HG03442 (cell line): ENCODE data around the gene WWOX.

Experiments used
- ATAC-seq: cut with Tn5 transposase; IDR thresholded peaks from one replicate; pipeline ENCODE4 v1.9.1; 2021; ENCODE audit warnings: mild to moderate bottlenecking, moderate library complexity; ENCODE audit not compliant: unreplicated experiment

Gene WWOX

DNA sequence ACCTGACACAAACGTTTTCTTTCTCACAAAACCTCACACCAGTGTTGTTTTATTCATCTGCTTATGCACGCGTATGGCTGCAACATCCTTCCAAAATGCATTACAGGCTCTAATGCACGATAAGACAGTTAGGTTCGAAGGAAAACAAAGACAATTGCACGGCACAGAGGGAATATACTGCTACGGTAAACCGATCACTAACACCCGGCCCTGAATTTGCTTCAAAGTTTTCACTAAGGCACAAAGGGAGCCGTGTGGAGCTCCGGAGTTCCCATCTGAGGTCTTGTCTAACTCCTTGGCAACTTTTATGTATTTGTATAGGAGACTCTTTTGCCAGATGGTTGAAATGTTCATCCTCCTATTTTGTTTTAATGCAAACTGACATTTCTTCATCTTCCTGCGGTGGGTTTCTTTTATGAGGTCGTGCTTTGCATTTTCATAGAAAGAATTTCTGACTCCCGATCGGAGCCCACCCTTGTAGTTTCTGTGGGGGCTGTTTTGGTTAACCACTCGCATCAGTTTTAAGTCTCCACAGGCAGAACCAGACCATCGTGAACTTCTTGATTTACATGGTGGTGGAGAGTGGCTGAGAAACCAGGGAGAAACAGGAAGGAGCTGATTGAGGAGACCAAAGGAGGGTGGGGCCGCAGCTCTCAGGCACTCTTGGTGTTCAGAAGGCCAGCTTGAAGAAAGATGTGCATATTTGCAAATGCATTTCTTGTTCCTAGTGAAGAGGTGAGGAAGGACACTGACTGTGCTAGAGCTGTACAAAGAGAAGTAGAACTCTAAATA, 984.2 kb downstream of the WWOX start:
- no peak for ATAC-seq

DNA sequence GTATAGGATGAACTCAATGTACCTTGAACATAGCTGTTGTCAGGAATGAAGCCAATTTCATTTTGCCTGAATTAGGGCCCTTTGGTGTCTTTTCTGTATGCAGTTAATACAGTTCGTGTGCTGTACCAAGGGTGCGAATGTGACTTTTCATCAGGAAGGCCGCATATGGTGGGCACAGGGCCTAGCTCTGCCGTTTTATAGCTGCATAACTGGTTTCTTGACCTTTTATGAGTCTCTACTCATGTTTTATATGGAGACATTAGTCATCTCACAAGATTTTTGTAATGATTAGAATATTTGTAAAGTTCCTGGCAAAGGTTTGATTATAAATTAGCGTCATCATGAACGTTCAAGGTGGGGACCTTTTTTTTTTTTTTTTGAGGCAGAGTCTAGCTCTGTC, 989.5 kb downstream of the WWOX start:
- no peak for ATAC-seq

DNA sequence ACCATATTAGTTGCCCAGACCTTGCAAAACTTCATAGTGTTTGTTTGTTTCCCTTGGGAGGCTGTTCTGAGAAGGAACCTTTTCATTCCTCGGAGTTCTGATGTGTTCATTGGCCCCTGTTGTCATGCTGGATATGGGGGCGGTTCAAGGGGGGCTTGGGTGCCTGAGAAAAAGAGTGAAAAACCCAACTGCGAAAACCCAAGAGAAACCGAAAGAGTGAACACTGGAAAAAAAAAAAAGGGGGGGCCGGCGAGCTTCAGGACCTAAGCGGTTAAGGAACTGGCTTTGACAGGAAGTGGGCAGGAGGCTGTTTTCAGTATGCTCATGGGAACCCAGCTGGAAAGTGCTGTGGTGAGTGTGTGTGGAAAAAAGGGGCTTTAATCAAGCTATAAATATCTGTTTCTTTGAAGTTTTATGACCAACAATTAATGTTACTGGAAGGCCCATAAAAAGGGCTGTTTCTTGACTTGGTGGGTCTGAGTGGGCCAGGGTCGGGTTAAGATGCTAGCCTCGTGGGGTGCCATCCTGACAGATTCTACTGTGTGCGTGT, 990.4 kb downstream of the WWOX start:
- peak; percentile 61 for ATAC-seq

DNA sequence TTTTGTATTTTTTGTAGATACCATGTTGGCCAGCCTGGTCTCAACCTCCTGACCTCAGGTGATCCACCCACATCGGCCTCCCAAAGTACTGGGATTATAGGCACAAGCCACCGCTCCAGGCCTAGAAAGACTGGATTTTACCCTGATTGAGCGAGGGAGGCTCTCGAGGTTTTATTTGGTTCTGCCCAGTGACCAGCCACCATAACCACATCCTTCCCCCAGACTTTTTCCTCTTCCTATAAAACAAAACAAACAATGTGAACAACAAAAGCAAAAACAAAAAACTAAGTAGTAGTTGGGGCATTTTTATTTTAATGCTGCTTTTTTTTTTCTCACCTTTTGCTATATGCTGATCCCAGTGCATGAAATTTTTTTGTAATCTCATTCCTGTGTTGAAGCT, 991.5 kb downstream of the WWOX start:
- ATAC-seq: no peak

DNA sequence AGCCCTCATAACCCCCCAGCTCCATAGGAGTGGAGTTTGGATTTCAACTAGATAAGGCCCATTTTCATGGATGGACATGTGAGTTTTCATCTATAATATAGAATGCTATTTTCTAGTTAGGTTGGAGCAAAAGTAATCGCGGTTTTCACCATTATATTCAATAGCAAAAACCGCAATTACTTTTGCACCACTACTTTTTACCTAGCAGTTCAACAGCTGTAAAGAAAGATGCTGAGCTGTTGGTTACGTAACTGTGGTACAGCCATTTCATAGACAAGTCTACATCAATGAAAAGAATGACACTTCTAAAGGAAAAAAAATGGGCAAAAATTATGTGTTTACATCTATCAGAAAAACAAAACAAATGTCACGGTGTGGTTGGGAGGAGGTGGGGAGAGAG, 993.4 kb downstream of the WWOX start:
- ATAC-seq: no peak

DNA sequence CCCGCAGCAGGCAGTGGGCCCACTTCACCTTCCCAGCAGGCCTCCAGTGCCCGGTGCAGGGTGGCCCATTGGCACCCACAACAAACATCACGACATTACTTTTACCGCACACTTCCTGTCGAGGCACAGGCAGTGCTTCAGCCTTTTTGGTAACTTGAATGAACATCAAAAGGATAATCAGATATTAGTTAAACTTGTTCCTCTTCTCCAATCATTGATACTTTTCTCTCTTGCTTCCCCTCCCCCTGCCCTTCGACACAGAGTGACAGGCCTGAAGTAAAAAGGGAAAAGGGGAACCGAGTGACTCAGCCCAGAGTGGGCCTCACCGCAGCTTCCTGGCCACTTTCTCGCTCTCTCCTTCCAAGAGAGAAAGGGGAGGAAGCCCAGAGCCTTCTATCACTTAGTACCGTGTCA, 994.1 kb downstream of the WWOX start:
- ATAC-seq: no peak

DNA sequence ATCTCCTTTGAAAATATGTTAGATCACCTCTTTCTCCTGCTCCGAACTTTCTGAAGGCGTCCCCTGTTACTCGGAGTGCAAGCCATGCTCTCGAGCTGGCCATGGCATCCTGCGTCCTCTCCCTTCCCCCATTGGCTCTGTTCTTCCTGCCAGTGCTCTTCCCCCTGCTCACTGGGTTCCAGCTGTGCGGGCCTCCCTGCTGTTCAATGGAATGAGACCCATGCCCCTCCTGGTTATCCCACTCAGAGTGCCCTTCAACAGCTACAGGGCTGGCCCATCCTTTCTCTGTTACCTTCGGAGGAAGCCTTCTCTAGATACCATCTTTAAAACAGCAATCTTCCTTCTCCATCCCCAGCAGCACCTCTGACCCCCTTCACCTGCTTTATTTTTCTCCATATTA, 996.8 kb downstream of the WWOX start:
- ATAC-seq: no peak

DNA sequence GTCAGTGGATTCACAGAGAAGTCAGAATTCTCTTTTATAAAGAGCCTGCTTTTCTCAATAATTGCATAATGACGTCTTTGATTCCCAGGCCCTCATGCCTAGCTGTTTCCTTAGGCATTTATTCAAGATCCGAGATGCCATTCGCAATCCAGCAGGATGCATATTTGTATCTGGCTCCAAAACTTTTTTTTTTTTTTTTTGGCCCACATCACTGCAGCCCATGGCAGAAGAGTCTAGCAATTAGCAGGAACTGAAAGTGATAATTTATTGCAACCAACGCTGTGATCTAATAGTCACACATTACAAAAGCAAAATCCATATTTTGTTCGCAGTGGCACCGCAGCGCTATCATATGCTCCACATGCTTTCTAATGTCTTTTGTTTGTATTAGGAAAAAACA, 997.7 kb downstream of the WWOX start:
- ATAC-seq: no peak

DNA sequence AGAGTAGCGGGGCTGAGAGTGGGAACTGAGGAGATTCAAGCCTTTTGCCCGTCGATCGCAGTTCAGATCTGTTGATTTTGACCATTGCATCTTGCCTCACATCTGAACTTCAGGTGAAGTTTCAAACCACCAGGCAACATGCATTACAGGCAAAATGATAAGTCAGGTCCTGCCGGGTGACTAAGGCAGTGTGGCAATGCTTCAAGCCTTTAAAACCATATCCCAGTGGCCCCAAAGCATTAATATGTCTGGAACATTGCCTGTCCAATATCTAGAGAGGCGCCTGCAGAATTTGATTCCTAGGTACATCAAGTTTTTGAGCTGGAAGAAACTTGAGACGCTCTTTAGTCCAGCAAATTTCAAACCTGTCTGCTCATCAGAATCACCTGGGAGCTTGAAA, 998.3 kb downstream of the WWOX start:
- no peak for ATAC-seq

DNA sequence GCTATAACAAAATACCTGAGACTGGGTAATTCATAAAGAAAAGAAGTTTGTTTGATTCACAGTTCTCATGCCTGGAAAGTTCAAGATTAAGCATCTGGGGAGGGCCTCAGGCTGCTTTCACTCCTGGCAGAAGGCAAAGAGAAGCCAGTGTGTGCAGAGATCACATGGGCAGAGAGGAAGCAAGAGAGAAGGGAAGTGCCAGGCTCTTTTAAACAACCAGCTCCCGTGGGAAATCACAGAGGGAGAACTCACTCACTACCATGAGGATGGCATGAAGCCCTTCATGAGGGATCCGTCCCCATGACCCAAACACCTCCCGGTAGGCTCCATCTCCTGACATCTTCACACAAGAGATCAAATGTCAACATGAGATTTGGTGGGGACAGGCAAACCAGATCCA, 999.5 kb downstream of the WWOX start:
- no peak for ATAC-seq

DNA sequence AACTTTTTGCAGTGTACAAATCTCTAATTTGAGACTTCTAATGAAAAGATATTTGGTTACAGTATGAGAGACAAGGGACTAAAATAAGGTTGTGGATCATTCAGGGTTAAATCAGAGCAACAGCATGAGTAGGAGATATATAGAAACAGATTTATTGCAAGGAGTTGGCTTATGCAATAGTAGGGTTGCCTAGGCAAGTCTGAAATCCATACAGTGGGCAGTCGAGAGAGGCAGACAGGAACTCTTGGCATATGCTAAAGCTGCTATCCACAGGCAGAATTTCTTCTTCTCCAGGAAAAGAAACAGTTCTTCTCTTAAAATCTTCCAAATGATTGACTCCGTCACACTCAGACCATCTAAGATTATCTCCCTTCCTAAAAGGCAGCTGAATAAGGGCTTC, 1000.3 kb downstream of the WWOX start:
- ATAC-seq: no peak

DNA sequence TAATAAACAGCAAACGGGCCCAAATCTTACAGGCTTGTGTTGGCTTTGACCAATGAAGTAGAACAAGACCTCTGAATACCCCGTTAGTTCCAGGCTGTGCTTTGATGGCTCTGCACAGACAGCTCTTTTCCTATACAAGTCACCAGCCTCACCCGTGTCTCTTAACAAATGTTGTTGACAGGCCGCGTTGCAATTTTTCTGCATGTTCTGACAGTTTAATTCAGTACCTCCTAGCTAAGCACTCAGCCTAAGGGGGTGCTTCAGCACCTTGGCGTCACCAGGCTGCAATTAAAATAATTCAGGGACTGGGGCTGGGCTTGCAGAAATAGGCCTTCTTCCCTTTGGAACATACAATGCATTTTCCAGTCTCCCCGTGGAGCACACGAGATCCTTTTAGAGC, 1001.0 kb downstream of the WWOX start:
- no peak for ATAC-seq

DNA sequence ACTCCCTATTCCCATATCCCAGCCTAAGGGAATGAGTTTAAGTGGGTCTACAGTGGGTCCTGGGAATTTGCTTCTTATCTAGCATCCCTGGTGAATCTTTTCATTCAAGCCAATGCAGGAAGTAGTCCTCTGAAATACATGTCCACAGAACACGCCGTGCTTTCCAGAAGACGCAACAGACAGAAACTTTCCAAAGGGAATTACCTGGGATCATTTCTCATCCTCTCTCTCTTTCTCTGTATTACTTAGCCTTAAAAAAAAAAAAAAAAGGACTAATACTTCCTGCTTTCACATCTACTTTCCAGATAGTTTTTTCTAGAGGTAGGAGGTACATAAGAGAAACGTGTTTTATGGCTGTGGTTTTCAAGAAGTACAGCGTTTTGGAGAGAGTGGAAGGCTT, 1002.0 kb downstream of the WWOX start:
- ATAC-seq: no peak

DNA sequence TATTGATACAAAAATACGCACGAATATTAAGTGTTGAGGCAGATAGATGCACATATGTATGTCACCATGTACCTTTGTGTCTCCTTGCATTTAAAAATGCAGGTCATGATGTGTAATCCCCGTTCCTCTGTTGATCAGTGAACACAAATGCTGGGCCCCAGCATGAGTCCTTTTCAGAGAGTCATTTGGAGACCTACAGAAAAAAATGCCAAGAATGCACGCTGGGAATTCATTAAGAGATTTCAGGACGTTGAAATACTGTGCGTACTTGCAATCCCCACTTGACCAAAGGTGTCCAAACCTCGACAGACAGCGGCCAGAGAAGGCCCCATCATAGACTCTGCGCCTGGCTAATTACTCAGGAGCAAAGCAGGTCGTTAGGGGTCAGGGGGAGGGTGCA, 1005.1 kb downstream of the WWOX start:
- ATAC-seq: no peak

DNA sequence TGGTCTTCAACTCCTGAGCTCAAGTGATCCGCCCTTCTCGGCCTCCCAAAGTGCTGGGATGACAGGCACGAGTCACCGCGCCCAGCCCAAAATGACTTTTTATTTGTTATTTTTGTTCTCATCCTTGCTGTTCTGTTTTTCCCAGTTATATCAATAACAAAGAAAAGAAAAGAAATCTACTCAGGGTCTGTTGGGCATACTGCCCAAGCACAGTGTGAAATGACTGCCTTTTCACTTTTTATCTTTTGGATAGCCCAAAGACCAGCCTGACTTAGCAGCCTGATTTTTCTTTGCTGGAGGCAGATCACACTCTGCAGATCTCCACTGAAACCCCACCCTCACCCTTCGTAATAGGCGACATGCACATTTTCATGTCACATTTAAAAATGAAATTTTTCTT, 1007.8 kb downstream of the WWOX start:
- no peak for ATAC-seq

DNA sequence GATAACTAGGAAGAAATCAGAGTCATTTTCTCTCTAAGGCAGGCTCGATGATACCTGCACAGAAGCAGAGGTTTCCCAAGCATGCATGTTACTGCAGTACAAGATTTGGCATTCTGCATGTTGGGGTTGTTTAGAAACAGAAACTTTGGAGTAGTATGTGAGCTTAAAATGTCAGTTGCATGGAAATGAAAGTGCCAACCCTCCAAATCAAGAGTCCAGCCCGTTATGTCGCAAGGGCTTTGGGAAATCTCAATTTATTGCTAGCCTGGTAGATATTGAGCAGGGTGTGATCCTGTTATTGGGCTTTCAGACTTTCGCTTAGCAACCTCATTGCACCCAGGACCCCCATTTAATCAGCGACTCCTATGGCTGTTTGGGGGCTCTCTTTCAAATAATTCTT, 1010.3 kb downstream of the WWOX start:
- ATAC-seq: no peak

DNA sequence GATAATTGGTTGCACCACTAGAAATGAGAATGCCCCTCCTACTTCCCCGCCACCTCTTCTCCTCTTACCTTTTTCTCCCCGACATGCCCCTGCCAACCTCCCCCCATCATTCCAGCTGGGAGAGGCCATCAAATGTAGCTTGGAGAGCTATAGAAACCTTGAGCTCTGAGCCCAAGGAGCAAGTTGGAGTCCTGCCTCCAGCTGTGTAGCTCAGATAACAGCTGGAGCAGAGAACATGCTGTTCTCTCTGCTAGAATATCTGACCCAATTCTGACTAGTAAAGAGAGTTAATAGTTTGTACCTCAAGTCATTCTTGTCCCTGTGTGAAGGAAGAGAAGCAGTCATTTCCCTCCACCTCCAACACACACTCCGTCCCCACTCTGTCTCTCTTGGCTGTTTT, 1010.8 kb downstream of the WWOX start:
- ATAC-seq: no peak

DNA sequence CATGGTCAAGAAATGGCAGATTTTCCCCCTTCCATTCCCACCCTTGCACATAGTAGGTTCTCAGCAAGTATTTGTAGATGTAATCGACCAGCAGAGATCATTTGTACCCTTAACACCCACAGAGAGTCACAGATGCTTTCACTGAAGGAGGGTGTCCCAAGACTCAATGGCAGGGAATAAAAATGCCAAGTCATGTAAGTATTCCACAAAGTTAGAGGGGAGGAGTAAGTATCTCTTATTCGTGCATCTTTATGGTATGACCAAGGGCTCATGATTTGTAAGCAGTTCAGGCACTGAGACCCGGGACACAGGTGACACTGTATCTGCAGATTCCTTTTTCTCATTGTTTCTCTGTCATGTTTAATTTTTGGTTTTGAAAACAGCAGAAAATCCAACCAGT, 1011.5 kb downstream of the WWOX start:
- no peak for ATAC-seq

DNA sequence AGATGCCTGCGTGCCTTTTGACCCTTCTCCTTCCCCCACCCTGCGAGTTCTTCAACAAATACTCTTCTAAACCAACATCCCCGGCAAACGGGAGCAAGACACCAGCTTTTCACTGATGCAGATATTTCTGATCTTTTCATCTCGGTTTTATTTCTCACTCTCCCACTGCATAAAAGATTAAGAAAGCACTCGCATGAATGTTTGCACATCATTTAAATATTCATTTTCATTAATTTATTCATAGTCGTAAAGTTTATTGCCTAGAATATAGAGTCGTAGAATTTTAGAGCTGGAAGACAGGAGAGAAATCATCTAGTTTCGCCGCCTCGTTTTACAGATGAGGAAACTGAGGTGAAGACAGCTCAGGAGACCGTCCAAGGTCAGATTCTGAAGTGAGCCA, 1013.0 kb downstream of the WWOX start:
- ATAC-seq: no peak

DNA sequence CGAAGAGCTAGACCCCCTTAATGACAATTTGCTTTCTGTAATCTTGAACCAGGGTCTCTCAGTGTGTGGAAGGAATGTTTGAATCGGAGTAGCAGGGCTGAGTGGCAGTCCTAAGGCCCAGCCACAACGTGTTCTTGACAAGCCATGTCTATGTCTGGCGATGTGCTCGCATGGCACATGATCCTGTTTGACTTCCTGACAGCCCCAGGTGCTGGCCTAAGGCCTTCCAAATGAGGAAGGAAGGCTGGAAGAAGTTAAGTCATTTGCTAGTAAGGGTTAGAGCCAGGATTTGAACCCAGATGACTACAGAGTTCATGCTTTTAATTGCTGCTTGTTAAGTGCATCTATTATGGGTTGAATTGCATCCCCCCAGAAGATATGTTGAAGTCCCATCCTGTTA, 1014.4 kb downstream of the WWOX start:
- no peak for ATAC-seq

DNA sequence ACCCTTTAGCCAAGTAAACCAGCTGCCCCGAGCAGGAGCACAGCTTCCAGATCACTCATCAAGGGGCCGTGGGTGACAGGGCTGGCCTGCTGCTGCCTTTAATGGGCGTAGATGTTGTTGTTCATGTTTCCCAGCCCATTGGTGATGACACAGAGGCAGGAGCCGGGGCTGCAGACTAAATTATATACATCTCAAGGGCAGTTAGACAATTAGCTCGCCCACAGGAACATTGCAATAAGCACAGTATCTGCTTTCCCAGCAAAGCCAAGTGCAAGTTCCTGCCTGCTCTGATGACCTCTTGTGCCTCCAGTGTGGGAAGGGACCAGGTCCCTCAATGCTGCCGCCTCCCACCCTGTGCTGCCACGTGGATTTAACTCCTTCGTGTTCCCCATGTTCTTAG, 1015.3 kb downstream of the WWOX start:
- no peak for ATAC-seq

DNA sequence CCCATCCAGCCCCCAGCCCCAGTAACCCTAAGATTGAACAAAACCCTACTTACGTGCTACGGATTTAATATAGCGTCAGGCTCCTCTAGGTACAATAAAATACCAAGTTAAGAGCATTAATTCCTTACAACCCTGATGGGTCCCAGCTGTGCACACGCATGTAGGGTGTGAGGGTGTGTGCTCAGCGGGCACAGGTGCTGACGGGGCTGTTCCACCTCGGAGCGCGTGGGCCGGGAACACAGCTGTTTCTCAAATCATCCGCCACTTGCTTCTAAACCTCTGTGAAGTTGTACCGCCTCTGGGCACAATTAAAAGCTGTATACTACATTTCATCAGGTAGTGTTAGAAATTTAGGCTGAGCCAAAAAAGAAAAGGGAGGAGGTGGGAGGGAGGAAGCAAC, 1022.5 kb downstream of the WWOX start:
- ATAC-seq: no peak

DNA sequence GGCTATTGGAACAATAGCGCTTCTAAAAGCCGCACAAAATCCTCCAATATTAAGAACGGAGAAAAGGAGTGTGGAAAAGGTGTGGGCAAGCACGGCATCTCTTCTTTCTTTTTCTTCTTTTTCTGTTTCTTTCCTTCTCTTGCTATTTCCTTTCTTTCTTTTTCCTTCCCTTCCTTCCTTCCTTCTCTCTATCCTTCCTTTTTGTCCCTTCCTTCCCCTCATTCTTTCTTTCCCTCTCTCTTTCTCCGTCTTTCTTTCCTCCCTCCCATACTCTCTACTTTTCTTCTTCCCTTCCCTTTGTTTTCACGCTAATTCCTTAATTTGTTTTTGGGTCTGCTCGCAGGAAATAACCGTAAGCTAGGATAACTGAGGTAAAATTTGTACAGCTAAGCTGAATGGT, 1022.9 kb downstream of the WWOX start:
- no peak for ATAC-seq
